Measurements from ENCODE around the gene SMYD3. TPM values are rescaled to one million over a fixed set of nuclear protein-coding genes. Genes with fewer than 3 reads are reported as not detected.

Gene SMYD3
- total RNA-seq, 2 donors from 2014 or later: 8.8 to 19.0 TPM

GRCh38 chr1:246036175-246036574 lies 470.9 kb downstream of the SMYD3 start:
- H3K4me3 ChIP-seq: no peak overlapping the region
- no peak for TF ChIP-seq CTCF (IDR thresholded peaks at IDR 0.05)
- H3K27ac ChIP-seq: no peak overlapping the region
- H3K9me3 ChIP-seq: no peaks in the 10 kb centered on the region
- H3K4me1 ChIP-seq (ENCODE audit: control insufficient read depth in 1 of 2, low read depth in 2 of 2): no peaks in the 10 kb centered on the region
- no peaks in the 10 kb centered on the region for H3K27me3 ChIP-seq (replicated peaks; ENCODE audit: insufficient read depth)
- no peaks in the 10 kb centered on the region for H3K36me3 ChIP-seq
- no peak for DNase-seq (ENCODE audit: low spot score)
- ATAC-seq (ENCODE audit: insufficient number of reproducible peaks, low FRiP score, low read depth): no peak

GRCh38 chr1:246035060-246035541 lies 472.0 kb downstream of the SMYD3 start:
- Histone ChIP-seq H3K9me3 (no peaks in the 10 kb centered on the region), H3K27me3 (replicated peaks; ENCODE audit: insufficient read depth) (no peaks in the 10 kb centered on the region), H3K27ac (no peak overlapping the region), H3K4me3 (no peak overlapping the region), H3K36me3 (no peaks in the 10 kb centered on the region), H3K4me1 (ENCODE audit: control insufficient read depth in 1 of 2, low read depth in 2 of 2) (no peaks in the 10 kb centered on the region)
- TF ChIP-seq CTCF (IDR thresholded peaks at IDR 0.05): no peak
- ATAC-seq (ENCODE audit: insufficient number of reproducible peaks, low FRiP score, low read depth) (no peak), DNase-seq (ENCODE audit: low spot score) (no peak)

GRCh38 chr1:246034630-246035029 lies 472.4 kb downstream of the SMYD3 start:
- Histone ChIP-seq H3K4me1 (ENCODE audit: control insufficient read depth in 1 of 2, low read depth in 2 of 2) (no peaks in the 10 kb centered on the region), H3K27me3 (replicated peaks; ENCODE audit: insufficient read depth) (no peaks in the 10 kb centered on the region), H3K9me3 (no peaks in the 10 kb centered on the region), H3K36me3 (no peaks in the 10 kb centered on the region), H3K4me3 (no peak overlapping the region), H3K27ac (no peak overlapping the region)
- TF ChIP-seq CTCF (IDR thresholded peaks at IDR 0.05): no peak
- DNase-seq (ENCODE audit: low spot score) (no peak), ATAC-seq (ENCODE audit: insufficient number of reproducible peaks, low FRiP score, low read depth) (no peak)

- no peaks in the 10 kb centered on the region for H3K27me3 ChIP-seq (replicated peaks; ENCODE audit: insufficient read depth)
- H3K27ac ChIP-seq: no peak overlapping the region
- no peak for DNase-seq (ENCODE audit: low spot score)
Observed at GRCh38 chr1:246032984-246033383, 474.1 kb downstream of the SMYD3 start.

GRCh38 chr1:246032031-246032551 lies 475.0 kb downstream of the SMYD3 start:
- ATAC-seq (ENCODE audit: insufficient number of reproducible peaks, low FRiP score, low read depth) (no peak), DNase-seq (ENCODE audit: low spot score) (no peak)
- H3K36me3 ChIP-seq: no peaks in the 10 kb centered on the region
- H3K27me3 ChIP-seq (replicated peaks; ENCODE audit: insufficient read depth): no peaks in the 10 kb centered on the region
- TF ChIP-seq CTCF (IDR thresholded peaks at IDR 0.05): no peak
- no peak overlapping the region for H3K4me3 ChIP-seq
- H3K9me3 ChIP-seq: no peaks in the 10 kb centered on the region
- H3K27ac ChIP-seq: no peak overlapping the region
- no peaks in the 10 kb centered on the region for H3K4me1 ChIP-seq (ENCODE audit: control insufficient read depth in 1 of 2, low read depth in 2 of 2)

More at GRCh38 chr1:246032984-246033383, 474.1 kb downstream of the SMYD3 start:
- Histone ChIP-seq H3K4me3 (no peak overlapping the region), H3K36me3 (no peaks in the 10 kb centered on the region), H3K4me1 (ENCODE audit: control insufficient read depth in 1 of 2, low read depth in 2 of 2) (no peaks in the 10 kb centered on the region), H3K9me3 (no peaks in the 10 kb centered on the region)
- no peak for ATAC-seq (ENCODE audit: insufficient number of reproducible peaks, low FRiP score, low read depth)
- no peak for TF ChIP-seq CTCF (IDR thresholded peaks at IDR 0.05)
